Measurements from ENCODE around the gene GNPDA2. TPM values are rescaled to one million over a fixed set of nuclear protein-coding genes. Genes with fewer than 3 reads are reported as not detected.

Gene GNPDA2
- total and polyA plus RNA-seq, 2 experiments from 2014 or later: 8.8 to 20.3 TPM

GRCh38 chr4:44765116-44765515 lies 38.8 kb upstream of the GNPDA2 start:
- no peaks in the 10 kb centered on the region for H3K36me3 ChIP-seq (replicated peaks; ENCODE audit: insufficient read depth, low read depth)
- H3K9me2 ChIP-seq (replicated peaks; ENCODE audit: insufficient read depth): no peaks in the 10 kb centered on the region
- H3K9me3 ChIP-seq (ENCODE audit: low read depth): no peaks in the 10 kb centered on the region
- TF ChIP-seq CTCF (IDR thresholded peaks at IDR 0.05; ENCODE audit: poor library complexity): no peak
- TF ChIP-seq EZH2 (IDR thresholded peaks at IDR 0.05; ENCODE audit: borderline replicate concordance): no peak
- no peak for TF ChIP-seq EZH2phosphoT487 (IDR thresholded peaks at IDR 0.05; ENCODE audit: low read depth, severe bottlenecking, unreplicated experiment)
- no peaks in the 10 kb centered on the region for H3K27me3 ChIP-seq
- 75% methylated on average over 4 of the region's 4 CpGs for WGBS (ENCODE audit: low lambda C conversion rate, missing lambda C conversion rate)
- no peaks in the 10 kb centered on the region for H3K79me2 ChIP-seq
- no peaks in the 10 kb centered on the region for H4K20me1 ChIP-seq (ENCODE audit: insufficient read depth, poor library complexity, severe bottlenecking)
- H3K4me2 ChIP-seq: peak overlapping the region; percentile 60
- no peak overlapping the region for H3K4me3 ChIP-seq
- no peaks in the 10 kb centered on the region for H3K4me1 ChIP-seq (ENCODE audit: insufficient read depth)
- H2AFZ ChIP-seq: no peak overlapping the region
- peak; percentile 15 for DNase-seq (ENCODE audit: low spot score)
- peak overlapping the region; percentile 63 for H3K27ac ChIP-seq

- Histone ChIP-seq H2AFZ (no peak overlapping the region), H3K79me2 (no peaks in the 10 kb centered on the region), H3K4me3 (no peak overlapping the region), H4K20me1 (ENCODE audit: insufficient read depth, poor library complexity, severe bottlenecking) (no peaks in the 10 kb centered on the region), H3K9me2 (replicated peaks; ENCODE audit: insufficient read depth) (no peaks in the 10 kb centered on the region), H3K4me2 (no peak overlapping the region), H3K27me3 (no peaks in the 10 kb centered on the region), H3K9me3 (ENCODE audit: low read depth) (no peaks in the 10 kb centered on the region), H3K27ac (no peak overlapping the region), H3K36me3 (replicated peaks; ENCODE audit: insufficient read depth, low read depth) (no peaks in the 10 kb centered on the region), H3K4me1 (ENCODE audit: insufficient read depth) (no peaks in the 10 kb centered on the region)
- TF ChIP-seq EZH2phosphoT487 (IDR thresholded peaks at IDR 0.05; ENCODE audit: low read depth, severe bottlenecking, unreplicated experiment) (no peak), EZH2 (IDR thresholded peaks at IDR 0.05; ENCODE audit: borderline replicate concordance) (no peak), CTCF (IDR thresholded peaks at IDR 0.05; ENCODE audit: poor library complexity) (no peak)
- WGBS (ENCODE audit: low lambda C conversion rate, missing lambda C conversion rate): 51% methylated on average over 2 of the region's 2 CpGs
- DNase-seq (ENCODE audit: low spot score): no peak
These were observed 35.0 kb upstream of the GNPDA2 start for GRCh38 chr4:44761306-44761705.

GRCh38 chr4:44760142-44760898 lies 34.0 kb upstream of the GNPDA2 start:
- no peaks in the 10 kb centered on the region for H4K20me1 ChIP-seq (ENCODE audit: insufficient read depth, poor library complexity, severe bottlenecking)
- peak overlapping the region; percentile 13 for H3K4me2 ChIP-seq
- 38% methylated on average over 8 of the region's 8 CpGs for WGBS (ENCODE audit: low lambda C conversion rate, missing lambda C conversion rate)
- H3K36me3 ChIP-seq (replicated peaks; ENCODE audit: insufficient read depth, low read depth): no peaks in the 10 kb centered on the region
- H2AFZ ChIP-seq: no peak overlapping the region
- H3K27me3 ChIP-seq: no peaks in the 10 kb centered on the region
- no peaks in the 10 kb centered on the region for H3K79me2 ChIP-seq
- no peaks in the 10 kb centered on the region for H3K4me1 ChIP-seq (ENCODE audit: insufficient read depth)
- H3K4me3 ChIP-seq: no peak overlapping the region
- DNase-seq (ENCODE audit: low spot score): peak; percentile 67
- no peaks in the 10 kb centered on the region for H3K9me3 ChIP-seq (ENCODE audit: low read depth)
- no peak overlapping the region for H3K27ac ChIP-seq
- no peaks in the 10 kb centered on the region for H3K9me2 ChIP-seq (replicated peaks; ENCODE audit: insufficient read depth)
- TF ChIP-seq CTCF (IDR thresholded peaks at IDR 0.05; ENCODE audit: poor library complexity) (peak; percentile 71), EZH2 (IDR thresholded peaks at IDR 0.05; ENCODE audit: borderline replicate concordance) (no peak), EZH2phosphoT487 (IDR thresholded peaks at IDR 0.05; ENCODE audit: low read depth, severe bottlenecking, unreplicated experiment) (no peak)

Measured in hepatocyte (in vitro differentiated cells).